Activated CD4-positive, alpha-beta T cell treated with anti-CD3 and anti-CD28 coated beads for 36 hours (primary cell): ENCODE measurements around the gene ACSM6. TPM values are rescaled to one million over a fixed set of nuclear protein-coding genes. Genes with fewer than 3 reads are reported as not detected.

Experiments used
- ATAC-seq: fragments of 200-7000 bp; cut with Tn5 transposase; one replicate; pipeline ENCODE4 v1.10.0; 2021; ENCODE audit warnings: mild to moderate bottlenecking, moderate library complexity
- CTCF ChIA-PET: fragments of 350-600 bp; sonication (Branson Sonifier 250); formaldehyde crosslinking; loops from one replicate; lab custom pipeline; 2021; ENCODE audit warnings: antibody characterized with exemption; lab: Charles Lee
- POLR2A ChIA-PET: fragments of 350-600 bp; sonication (Branson Sonifier 250); formaldehyde crosslinking; loops from one replicate; lab custom pipeline; 2021; ENCODE audit warnings: antibody characterized with exemption, inconsistent platforms; lab: Charles Lee
- DNase-seq: peaks from one replicate; pipeline ENCODE4 v3.0.0-alpha.2; 2020
- H3K27ac Mint-ChIP-seq: one replicate; pipeline ENCODE4 v1.8.0; 2021; ENCODE audit warnings: mixed read lengths
- H3K27me3 Mint-ChIP-seq: one replicate; pipeline ENCODE4 v1.8.0; 2021; ENCODE audit warnings: mixed read lengths
- H3K36me3 Mint-ChIP-seq: one replicate; pipeline ENCODE4 v1.8.0; 2021; ENCODE audit warnings: low read depth, mixed read lengths
- H3K4me1 Mint-ChIP-seq: one replicate; pipeline ENCODE4 v1.8.0; 2021; ENCODE audit warnings: mixed read lengths
- H3K4me3 Mint-ChIP-seq: one replicate; pipeline ENCODE4 v1.8.0; 2021; ENCODE audit warnings: mild to moderate bottlenecking, moderate library complexity, mixed read lengths
- H3K9me3 Mint-ChIP-seq: one replicate; pipeline ENCODE4 v1.8.0; 2021; ENCODE audit warnings: low read depth, mixed read lengths
- intact Hi-C, 2 experiments: fragments of 100-400 bp; cut with DNase I in 1 of 2; cut with micrococcal nuclease in 1 of 2; formaldehyde crosslinking; loops; one replicate each; pipeline versions ENCODE4 v1.14.2 to v1.15.1; 2022 to 2024; cut with DNase I, micrococcal nuclease
- total RNA-seq, 2 experiments: library from RNA; stranded (reverse); gene quantifications; one replicate each; pipeline ENCODE4 v1.2.3, GENCODE V29; 2021

ACSM6 gene
- total RNA-seq, 2 experiments from 2014 or later: not detected

- intact Hi-C loops: no loop called here
These were observed 66.4 kb downstream of the ACSM6 start for GRCh38 chr10:95260397-95260881.

DNA sequence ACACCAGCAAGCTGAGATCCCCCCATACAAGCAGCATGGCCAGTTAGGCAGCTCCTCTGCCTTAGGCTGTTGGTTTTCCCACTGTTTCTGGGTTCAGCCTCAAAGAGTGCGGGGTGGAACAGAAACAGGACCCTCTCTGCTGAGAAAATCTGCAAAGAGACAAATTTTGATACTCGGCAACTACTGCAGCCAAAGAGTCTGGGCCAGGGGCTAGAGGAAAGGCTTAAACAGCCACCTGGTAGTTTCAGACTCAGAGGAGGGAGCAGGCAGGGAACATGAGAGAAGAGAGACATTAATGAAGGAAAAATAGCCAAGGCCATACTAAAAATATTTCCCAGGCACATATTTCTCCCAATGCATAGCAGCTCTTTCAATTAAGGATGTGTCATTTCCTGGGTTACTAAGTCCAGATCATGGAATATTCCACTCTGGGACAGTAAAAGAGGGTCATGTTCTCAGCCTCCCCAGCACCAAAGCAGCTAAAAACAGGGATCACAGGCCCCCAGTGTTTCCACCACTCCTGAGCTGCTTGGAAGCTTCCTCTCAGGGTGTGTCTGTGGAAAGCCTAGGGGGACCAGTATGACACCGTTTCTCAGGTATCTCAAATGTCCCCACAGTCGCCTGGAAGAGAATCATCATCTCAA, 67.0 kb downstream of the ACSM6 start:
- intact Hi-C loops: no loop called here
- peaks cover 1% of the 10 kb centered on the region for H3K9me3 Mint-ChIP-seq
- H3K27ac Mint-ChIP-seq: no peak overlapping the region
- H3K27me3 Mint-ChIP-seq: no peaks in the 10 kb centered on the region
- no peak overlapping the region for H3K4me3 Mint-ChIP-seq
- CTCF ChIA-PET: interaction anchor here (1.2 kb wide), 1 partner anchor 113 kb away, joined by 4 read pairs; no protein-coding TSS in a partner anchor
- POLR2A ChIA-PET: no interaction called here
- no peaks in the 10 kb centered on the region for H3K36me3 Mint-ChIP-seq
- H3K4me1 Mint-ChIP-seq: no peaks in the 10 kb centered on the region
- ATAC-seq: no peak
- DNase-seq: no peak

More at GRCh38 chr10:95260397-95260881, 66.4 kb downstream of the ACSM6 start:
- ChIA-PET POLR2A (no interaction called here), CTCF (interaction anchor here (0.6 to 1.9 kb wide), 3 partner anchors 13 to 117 kb away, joined by 3 to 8 read pairs (median 3); no protein-coding TSS in a partner anchor)
- no peaks in the 10 kb centered on the region for H3K36me3 Mint-ChIP-seq
- no peaks in the 10 kb centered on the region for H3K4me1 Mint-ChIP-seq
- H3K27me3 Mint-ChIP-seq: no peaks in the 10 kb centered on the region
- no peak for ATAC-seq
- DNase-seq: no peak
- no peak overlapping the region for H3K4me3 Mint-ChIP-seq
- no peak overlapping the region for H3K27ac Mint-ChIP-seq
- peaks cover 1% of the 10 kb centered on the region for H3K9me3 Mint-ChIP-seq

- Mint-ChIP-seq H3K27ac (no peak overlapping the region), H3K4me3 (no peak overlapping the region), H3K9me3 (no peaks in the 10 kb centered on the region), H3K36me3 (no peaks in the 10 kb centered on the region), H3K27me3 (peaks cover 3% of the 10 kb centered on the region), H3K4me1 (peaks cover 3% of the 10 kb centered on the region)
- DNase-seq (no peak), ATAC-seq (no peak)
- intact Hi-C loops: no loop called here
- CTCF ChIA-PET: interaction anchor here (1.2 kb wide), 1 partner anchor 112 kb away, joined by 4 read pairs; no protein-coding TSS in a partner anchor
- POLR2A ChIA-PET: no interaction called here
These were observed 67.9 kb downstream of the ACSM6 start for GRCh38 chr10:95261926-95262325.

GRCh38 chr10:95262763-95263518, 68.9 kb downstream of the ACSM6 start:
- intact Hi-C loops: no loop called here
- no peaks in the 10 kb centered on the region for H3K9me3 Mint-ChIP-seq

DNA sequence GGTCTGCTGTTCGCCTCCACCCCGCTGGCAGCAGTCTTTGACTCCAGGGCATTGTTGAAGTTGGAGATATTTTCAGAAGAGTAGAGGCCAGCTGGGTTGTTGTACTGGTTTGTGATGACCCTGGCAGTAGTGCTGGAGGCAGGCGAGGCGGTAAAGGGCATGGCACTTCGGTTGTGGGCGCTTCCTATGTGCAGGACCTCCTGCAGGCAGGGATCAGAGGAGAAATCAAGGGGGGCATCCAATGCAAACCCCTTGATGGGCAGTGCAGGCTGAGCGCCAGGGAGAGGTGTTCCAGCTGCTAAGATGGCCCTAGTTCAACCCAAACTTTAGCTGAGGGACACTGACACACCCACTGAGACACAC, 69.8 kb downstream of the ACSM6 start:
- Mint-ChIP-seq H3K27ac (no peak overlapping the region), H3K27me3 (peaks cover 3% of the 10 kb centered on the region), H3K4me3 (no peak overlapping the region), H3K4me1 (peaks cover 3% of the 10 kb centered on the region), H3K36me3 (no peaks in the 10 kb centered on the region), H3K9me3 (no peaks in the 10 kb centered on the region)
- DNase-seq (no peak), ATAC-seq (no peak)
- POLR2A ChIA-PET: no interaction called here
- intact Hi-C loops: no loop called here
- CTCF ChIA-PET: no interaction called here

More at GRCh38 chr10:95262763-95263518, 68.9 kb downstream of the ACSM6 start:
- no peak overlapping the region for H3K4me3 Mint-ChIP-seq
- no peaks in the 10 kb centered on the region for H3K36me3 Mint-ChIP-seq
- ChIA-PET CTCF (no interaction called here), POLR2A (no interaction called here)
- ATAC-seq (no peak), DNase-seq (no peak)
- peaks cover 3% of the 10 kb centered on the region for H3K4me1 Mint-ChIP-seq
- H3K27me3 Mint-ChIP-seq: peaks cover 3% of the 10 kb centered on the region
- H3K27ac Mint-ChIP-seq: no peak overlapping the region

- no peaks in the 10 kb centered on the region for H3K9me3 Mint-ChIP-seq
- ChIA-PET POLR2A (no interaction called here), CTCF (interaction anchor here (0.6 kb wide), 1 partner anchor 506 kb away, joined by 4 read pairs; no protein-coding TSS in a partner anchor)
- H3K27me3 Mint-ChIP-seq: peaks cover 3% of the 10 kb centered on the region
- H3K4me3 Mint-ChIP-seq: no peak overlapping the region
- ATAC-seq: no peak
- H3K27ac Mint-ChIP-seq: no peak overlapping the region
- intact Hi-C loops: no loop called here
- no peak for DNase-seq
- no peaks in the 10 kb centered on the region for H3K36me3 Mint-ChIP-seq
- peaks cover 3% of the 10 kb centered on the region for H3K4me1 Mint-ChIP-seq
These were observed 70.4 kb downstream of the ACSM6 start for GRCh38 chr10:95264227-95265051.

GRCh38 chr10:95265572-95265971, 71.5 kb downstream of the ACSM6 start:
- Mint-ChIP-seq H3K9me3 (no peaks in the 10 kb centered on the region), H3K27me3 (peaks cover 3% of the 10 kb centered on the region), H3K4me1 (peaks cover 3% of the 10 kb centered on the region), H3K36me3 (no peaks in the 10 kb centered on the region), H3K27ac (no peak overlapping the region), H3K4me3 (no peak overlapping the region)
- CTCF ChIA-PET: interaction anchor here (0.6 kb wide), 1 partner anchor 8 kb away, joined by 4 read pairs; no protein-coding TSS in a partner anchor
- ATAC-seq (no peak), DNase-seq (no peak)
- POLR2A ChIA-PET: no interaction called here
- intact Hi-C loops: no loop called here

DNA sequence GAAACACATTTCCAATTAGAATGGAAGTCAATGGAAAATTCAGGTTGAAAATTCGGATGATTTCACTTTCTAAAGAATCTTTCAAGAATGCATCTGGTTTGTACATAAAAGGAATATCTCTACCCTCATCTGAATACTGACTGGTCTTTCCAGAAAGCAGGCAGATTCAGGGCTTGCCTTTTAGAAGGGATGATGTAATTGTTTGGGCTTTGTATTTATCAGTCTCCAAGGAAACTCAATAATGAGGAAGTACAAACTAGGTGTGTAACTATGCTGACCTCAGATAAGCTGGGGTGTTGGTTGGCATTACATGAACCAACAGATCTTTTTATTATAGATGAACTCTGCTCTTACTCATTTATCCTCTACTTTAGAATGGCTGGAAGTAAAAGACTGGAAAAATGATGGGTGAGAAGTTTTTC, 72.6 kb downstream of the ACSM6 start:
- Mint-ChIP-seq H3K27ac (no peak overlapping the region), H3K4me3 (no peak overlapping the region), H3K9me3 (no peaks in the 10 kb centered on the region), H3K27me3 (peaks cover 3% of the 10 kb centered on the region), H3K4me1 (peaks cover 3% of the 10 kb centered on the region), H3K36me3 (no peaks in the 10 kb centered on the region)
- ATAC-seq (no peak), DNase-seq (no peak)
- intact Hi-C loops: no loop called here
- POLR2A ChIA-PET: no interaction called here
- CTCF ChIA-PET: no interaction called here

DNA sequence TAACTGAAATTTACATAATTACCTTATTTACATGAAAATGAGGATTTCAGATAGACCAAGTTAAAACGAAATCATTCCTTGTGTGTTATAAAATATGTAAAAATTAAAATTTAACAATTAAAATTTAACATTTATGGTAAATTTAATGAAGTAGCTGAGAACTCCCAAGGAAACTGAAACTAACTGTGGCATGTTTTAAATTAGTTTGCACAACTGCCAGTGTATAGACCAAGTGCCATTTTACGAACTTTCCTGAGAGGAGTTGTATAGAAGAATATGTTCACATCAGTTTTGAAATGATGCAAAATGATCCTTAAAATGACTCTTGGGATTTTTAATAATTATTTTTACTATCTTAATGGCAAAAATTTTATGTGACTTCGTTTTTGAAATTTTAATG, 73.2 kb downstream of the ACSM6 start:
- Mint-ChIP-seq H3K4me3 (no peak overlapping the region), H3K4me1 (peaks cover 3% of the 10 kb centered on the region), H3K9me3 (no peaks in the 10 kb centered on the region), H3K27ac (no peak overlapping the region), H3K36me3 (no peaks in the 10 kb centered on the region), H3K27me3 (peaks cover 3% of the 10 kb centered on the region)
- CTCF ChIA-PET: no interaction called here
- intact Hi-C loops: no loop called here
- no peak for ATAC-seq
- DNase-seq: no peak
- POLR2A ChIA-PET: no interaction called here

GRCh38 chr10:95268438-95268837, 74.4 kb downstream of the ACSM6 start:
- H3K4me1 Mint-ChIP-seq: peaks cover 3% of the 10 kb centered on the region
- DNase-seq (no peak), ATAC-seq (no peak)
- H3K9me3 Mint-ChIP-seq: no peaks in the 10 kb centered on the region
- POLR2A ChIA-PET: no interaction called here
- no peak overlapping the region for H3K4me3 Mint-ChIP-seq
- H3K36me3 Mint-ChIP-seq: no peaks in the 10 kb centered on the region
- CTCF ChIA-PET: interaction anchor here (1.0 kb wide), 1 partner anchor 23 kb away, joined by 3 read pairs; no protein-coding TSS in a partner anchor
- intact Hi-C loops: no loop called here
- H3K27me3 Mint-ChIP-seq: peaks cover 3% of the 10 kb centered on the region
- H3K27ac Mint-ChIP-seq: no peak overlapping the region
